H1 (cell line): ENCODE results near the gene C1orf56. TPM values are rescaled to one million over a fixed set of nuclear protein-coding genes. Genes with fewer than 3 reads are reported as not detected.
A peak's percentile ranks its signal among the peaks of the same experiment; 100 is the strongest.

Experiments used
- CTCF ChIA-PET: fragments of 300-600 bp; sonication (Branson Sonifier 250); formaldehyde crosslinking; loops from one replicate; lab custom pipeline; 2021; ENCODE audit not compliant: partially characterized antibody; lab: Charles Lee
- POLR2A ChIA-PET: fragments of 300-600 bp; sonication (Branson Sonifier 250); formaldehyde crosslinking; loops from one replicate; lab custom pipeline; 2021; ENCODE audit warnings: inconsistent platforms; ENCODE audit not compliant: partially characterized antibody; lab: Charles Lee
- DNase-seq, 2 experiments: peaks; one replicate each; pipeline versions ENCODE4 v3.0.0 to v3.0.0-alpha.2; 2010 to 2022; ENCODE audit warnings: low spot score in 2 of 2, low read depth in 1 of 2, mixed read lengths in 1 of 2
- FAIRE-seq: peaks from 2 replicates; lab custom pipeline; 2011; peaks lifted over from hg19 to GRCh38; lab: Jason Lieb, UNC
- H2AFZ ChIP-seq: 2 replicates; pipeline ENCODE4 v1.8.1; 2012; ENCODE audit warnings: low read length, inconsistent platforms
- H2AK5ac ChIP-seq: 2 replicates; pipeline ENCODE4 v1.6.1; 2013; ENCODE audit warnings: low read depth, low read length
- H2BK120ac ChIP-seq: replicated peaks from 2 replicates; pipeline ENCODE3; 2013; ENCODE audit warnings: low read depth, low read length, inconsistent platforms
- H2BK12ac ChIP-seq: 2 replicates; pipeline ENCODE4 v1.6.1; 2013; ENCODE audit warnings: low read depth, low read length
- H2BK15ac ChIP-seq: 2 replicates; pipeline ENCODE4 v1.6.1; 2013; ENCODE audit warnings: low read length
- H2BK20ac ChIP-seq: 2 replicates; pipeline ENCODE4 v1.6.1; 2013; ENCODE audit warnings: low read length
- H2BK5ac ChIP-seq: 2 replicates; pipeline ENCODE4 v1.6.1; 2013; ENCODE audit warnings: low read depth, low read length
- H3K14ac ChIP-seq: 2 replicates; pipeline ENCODE4 v1.6.1; 2013; ENCODE audit warnings: inconsistent platforms; ENCODE audit not compliant: insufficient read length
- H3K18ac ChIP-seq: 2 replicates; pipeline ENCODE4 v1.6.1; 2013; ENCODE audit warnings: low read length; ENCODE audit errors: extremely low read depth
- H3K23ac ChIP-seq: 2 replicates; pipeline ENCODE4 v1.6.1; 2013; ENCODE audit warnings: inconsistent platforms; ENCODE audit not compliant: insufficient read length
- H3K23me2 ChIP-seq: 2 replicates; pipeline ENCODE4 v1.6.1; 2013; ENCODE audit warnings: low read depth, low read length
- H3K27ac ChIP-seq: 2 replicates; pipeline ENCODE4 v1.6.1; 2011; ENCODE audit warnings: low read depth, low read length, inconsistent platforms
- H3K27me3 ChIP-seq, 4 experiments: replicated peaks in 1 of 4; 1 replicate in 1 of 4; 2 replicates in 3 of 4; pipeline versions ENCODE4 v1.6.1 to v1.8.1; 2011 to 2013; ENCODE audit warnings: low read length in 3 of 4, mild to moderate bottlenecking in 3 of 4, inconsistent platforms in 2 of 4, mixed read lengths in 2 of 4, moderate library complexity in 1 of 4; ENCODE audit not compliant: control insufficient read depth in 3 of 4, insufficient read depth in 3 of 4; ENCODE audit errors: extremely low read depth in 1 of 4
- H3K36me3 ChIP-seq, 4 experiments: 2 replicates each; pipeline versions ENCODE4 v1.6.1 to v1.8.1; 2011 to 2013; ENCODE audit warnings: mild to moderate bottlenecking in 4 of 4, low read length in 3 of 4, moderate library complexity in 2 of 4, control low read depth in 1 of 4, inconsistent platforms in 1 of 4; ENCODE audit not compliant: insufficient read depth in 4 of 4, control insufficient read depth in 2 of 4
- H3K4ac ChIP-seq: replicated peaks from 2 replicates; pipeline ENCODE3; 2013; ENCODE audit warnings: low read length, low read depth, mixed read lengths, inconsistent platforms; ENCODE audit not compliant: insufficient read length
- H3K4me1 ChIP-seq, 4 experiments: replicated peaks in 1 of 4; 1 replicate in 1 of 4; 2 replicates in 3 of 4; pipeline versions ENCODE4 v1.6.1 to v1.8.1; 2011 to 2013; ENCODE audit warnings: low read length in 3 of 4, inconsistent platforms in 2 of 4, mixed read lengths in 1 of 4; ENCODE audit not compliant: insufficient read depth in 4 of 4, control insufficient read depth in 3 of 4
- H3K4me2 ChIP-seq, 2 experiments: 2 replicates each; pipeline versions ENCODE4 v1.6.1 to v1.8.1; 2011 to 2013; ENCODE audit warnings: low read depth in 2 of 2, low read length in 2 of 2, control low read depth in 1 of 2, inconsistent platforms in 1 of 2, mild to moderate bottlenecking in 1 of 2; ENCODE audit not compliant: insufficient read depth in 1 of 2
- H3K4me3 ChIP-seq, 4 experiments: fragments of 200-600, 300-600 bp in 1 of 4; sonication (generic), shearing (Covaris generic), sonication (Bioruptor Twin) in 1 of 4; 2 replicates each; pipeline versions ENCODE4 v1.5.1 to v1.8.1; 2011 to 2016; ENCODE audit warnings: low read length in 4 of 4, low read depth in 3 of 4, control low read depth in 2 of 4, inconsistent platforms in 2 of 4, mild to moderate bottlenecking in 2 of 4, mixed read lengths in 1 of 4, moderate library complexity in 1 of 4; ENCODE audit not compliant: insufficient read depth in 2 of 4; ENCODE audit errors: extremely low read depth in 1 of 4
- H3K56ac ChIP-seq: replicated peaks from 2 replicates; pipeline ENCODE3; 2013; ENCODE audit warnings: low read depth, mild to moderate bottlenecking, mixed read lengths, low read length, inconsistent platforms; ENCODE audit not compliant: insufficient read length
- H3K79me1 ChIP-seq: 2 replicates; pipeline ENCODE4 v1.6.1; 2013; ENCODE audit warnings: low read depth, low read length, control low read depth
- H3K79me2 ChIP-seq, 2 experiments: 2 replicates each; pipeline versions ENCODE4 v1.6.1 to v1.8.1; 2012 to 2013; ENCODE audit warnings: low read length in 2 of 2, mild to moderate bottlenecking in 2 of 2, inconsistent platforms in 1 of 2; ENCODE audit not compliant: insufficient read depth in 2 of 2, control insufficient read depth in 1 of 2
- H3K9ac ChIP-seq, 4 experiments: replicated peaks in 1 of 4; 1 replicate in 1 of 4; 2 replicates in 3 of 4; pipeline versions ENCODE4 v1.6.1 to v1.8.1; 2011 to 2013; ENCODE audit warnings: low read depth in 3 of 4, low read length in 3 of 4, control low read depth in 2 of 4, mild to moderate bottlenecking in 2 of 4, moderate library complexity in 2 of 4, inconsistent platforms in 1 of 4; ENCODE audit errors: extremely low read depth in 1 of 4
- H3K9me3 ChIP-seq, 2 experiments: 2 replicates each; pipeline versions ENCODE4 v1.6.1 to v1.8.1; 2012 to 2013; ENCODE audit warnings: mild to moderate bottlenecking in 2 of 2, moderate library complexity in 2 of 2, control low read depth in 1 of 2, inconsistent platforms in 1 of 2, low read depth in 1 of 2, low read length in 1 of 2, mixed read lengths in 1 of 2; ENCODE audit not compliant: insufficient read depth in 2 of 2
- H4K20me1 ChIP-seq, 2 experiments: replicated peaks in 1 of 2; 2 replicates each; pipeline versions ENCODE3 to v1.8.1; 2011 to 2013; ENCODE audit warnings: inconsistent platforms in 2 of 2, low read length in 2 of 2, mild to moderate bottlenecking in 1 of 2; ENCODE audit not compliant: insufficient read depth in 2 of 2, control insufficient read depth in 1 of 2
- H4K5ac ChIP-seq: 2 replicates; pipeline ENCODE4 v1.6.1; 2013; ENCODE audit warnings: low read length, low read depth, mixed read lengths, inconsistent platforms; ENCODE audit not compliant: insufficient read length
- H4K8ac ChIP-seq: 2 replicates; pipeline ENCODE4 v1.8.0; 2013; ENCODE audit warnings: mild to moderate bottlenecking, moderate library complexity, low read length, inconsistent platforms; ENCODE audit not compliant: insufficient read depth; ENCODE audit errors: extremely low read depth
- H4K91ac ChIP-seq: replicated peaks from 2 replicates; pipeline ENCODE3; 2013; ENCODE audit warnings: low read length, mixed read lengths, inconsistent platforms; ENCODE audit not compliant: insufficient read length
- ASH2L ChIP-seq: fragments of 200-600, 300-600 bp; sonication (generic); IDR thresholded peaks from one replicate; pipeline ENCODE4 v1.7.1; 2017; ENCODE audit warnings: low read length
- CTCF ChIP-seq, 3 experiments: IDR thresholded peaks; 1 replicate in 2 of 3; 2 replicates in 1 of 3; pipeline versions ENCODE4 v1.5.1 to v1.6.1; 2011; ENCODE audit warnings: low read length in 3 of 3, mild to moderate bottlenecking in 3 of 3, inconsistent platforms in 2 of 3, low read depth in 1 of 3, moderate library complexity in 1 of 3; ENCODE audit not compliant: insufficient read depth in 1 of 3; ENCODE audit errors: control extremely low read depth in 1 of 3
- EGR1 ChIP-seq: IDR thresholded peaks from 2 replicates; pipeline ENCODE4 v1.6.1; 2011; ENCODE audit warnings: low read depth, low read length, borderline replicate concordance
- EZH2 ChIP-seq: fragments of 200-600 bp; sonication (generic); IDR thresholded peaks from 2 replicates; pipeline ENCODE4 v1.7.1; 2012; ENCODE audit warnings: low read depth, mild to moderate bottlenecking, moderate library complexity, low read length, inconsistent platforms; ENCODE audit not compliant: severe bottlenecking
- HDAC6 ChIP-seq: IDR thresholded peaks from one replicate; pipeline ENCODE4 v1.7.1; 2012; ENCODE audit warnings: low read depth, mild to moderate bottlenecking, inconsistent platforms, low read length, moderate library complexity
- MAFK ChIP-seq: IDR thresholded peaks from 2 replicates; pipeline ENCODE4 v1.6.1; 2012; ENCODE audit warnings: low read depth, mild to moderate bottlenecking, improper control_type of control experiment, low read length
- POLR2AphosphoS5 ChIP-seq: IDR thresholded peaks from 2 replicates; pipeline ENCODE4 v1.6.1; 2011; ENCODE audit warnings: low read depth, low read length
- SP4 ChIP-seq: IDR thresholded peaks from 2 replicates; pipeline ENCODE4 v1.6.1; 2012; ENCODE audit warnings: low read length, inconsistent platforms
- WGBS, 2 experiments: shearing (Covaris generic) in 1 of 2; methylation state at CpG; one replicate each; pipeline versions ENCODE4 v1.1.6 to v1.1.7; 2013 to 2015; ENCODE audit warnings: low lambda C conversion rate in 2 of 2, mixed read lengths in 2 of 2, inconsistent platforms in 1 of 2, low coverage in 1 of 2, missing lambda C conversion rate in 1 of 2; ENCODE audit not compliant: insufficient replicate concordance in 2 of 2, insufficient coverage in 1 of 2, insufficient read length in 1 of 2; ENCODE audit errors: extremely low coverage in 1 of 2, missing lambda C conversion rate in 1 of 2; 5-methylcytosine and 5-hydroxymethylcytosine counted together
- polyA plus RNA-seq, 7 experiments: library from polyadenylated mRNA; depleted of rRNA in 3 of 7; stranded (reverse) in 5 of 7; unstranded in 2 of 7; fragments of >200 nt in 5 of 7; fragments of 200-250 nt in 2 of 7; gene quantifications; 1 replicate in 5 of 7; 2 replicates in 1 of 7; 4 replicates in 1 of 7; pipeline versions ENCODE4 v1.2.1 to v1.2.3, GENCODE V29; 2011 to 2013; ENCODE audit warnings: missing spikeins in 2 of 7, mixed read lengths in 2 of 7
- total RNA-seq: library from RNA; stranded (reverse); fragmentation: NEBNext Ultra II Directional; extraction: Animal tissue kit (Norgen Biotek cat#: 25700); gene quantifications from 2 replicates; pipeline ENCODE4 v1.2.1, GENCODE V29; 2021

C1orf56 gene
- total and polyA plus RNA-seq, 2 of the 8 experiments (the other 6 are each of a cell fraction or from before 2014, with no cell fraction given), result 3.0 to 3.4 TPM

- ChIA-PET POLR2A (interaction anchor here (0.6 to 6.4 kb wide), 4 partner anchors 12 to 460 kb away, joined by 3 to 58 read pairs (median 4); partner anchors contain the start of gene C1orf56), CTCF (interaction anchor here (0.6 to 2.3 kb wide), 5 partner anchors 11 to 95 kb away, joined by 3 to 7 read pairs (median 4); no protein-coding TSS in a partner anchor)
- peak within 1 kb of the TSS in 2 of 4 experiments; percentile 12 to 41; a peak in 3 of 8 replicates for H3K4me3 ChIP-seq
- no peaks in the 10 kb centered on the region for H3K79me2 ChIP-seq
- no peak within 1 kb of the TSS for H3K23ac ChIP-seq
- no peaks in the 10 kb centered on the region for H3K27me3 ChIP-seq
- H4K8ac ChIP-seq, result no peak within 1 kb of the TSS
- H2AFZ ChIP-seq, result no peak within 1 kb of the TSS
- peaks cover 0 to 3% (median 0%) of the 10 kb centered on the region in 4 experiments; a peak in 3 of 7 replicates for H3K4me1 ChIP-seq
- H2BK5ac ChIP-seq, result no peak within 1 kb of the TSS
- 35% methylated on average over 2 of the region's 2 CpGs; no CpG with 5 or more reads in 1 of the 2 experiments for WGBS, 2 experiments
- H3K27ac ChIP-seq, result no peak within 1 kb of the TSS
- peak within 1 kb of the TSS; percentile 20 to 24; a peak in 3 of 4 replicates for H3K4me2 ChIP-seq
- no peak within 1 kb of the TSS for H4K5ac ChIP-seq
- no peak for FAIRE-seq
- peaks cover 0 to 15% (median 8%) of the 10 kb centered on the region in 4 experiments; a peak in 6 of 8 replicates for H3K36me3 ChIP-seq
- no peak for DNase-seq
- H4K91ac ChIP-seq, result no peak within 1 kb of the TSS
- no peaks in the 10 kb centered on the region for H3K79me1 ChIP-seq
- no peak for TF ChIP-seq HDAC6
- TF ChIP-seq EGR1, result peak; percentile 58; the same call in 1 of the 2 replicates
- TF ChIP-seq POLR2AphosphoS5, result no peak
- no peak for TF ChIP-seq MAFK
- no peak for TF ChIP-seq EZH2
- TF ChIP-seq SP4, result no peak
- peak; percentile 37 for TF ChIP-seq ASH2L
- TF ChIP-seq CTCF (IDR thresholded peaks at IDR 0.05; ENCODE audit: control extremely low read depth in 1 of 3, insufficient read depth in 1 of 3, low read depth in 1 of 3, low read length in 3 of 3), result no peak
- H3K23me2 ChIP-seq, result no peaks in the 10 kb centered on the region
- no peak within 1 kb of the TSS for H3K9ac ChIP-seq
- no peak within 1 kb of the TSS for H2BK15ac ChIP-seq
- H3K18ac ChIP-seq, result no peak within 1 kb of the TSS
- H2BK120ac ChIP-seq, result no peak within 1 kb of the TSS
- H4K20me1 ChIP-seq, result no peaks in the 10 kb centered on the region
- no peak within 1 kb of the TSS for H3K56ac ChIP-seq
- no peaks in the 10 kb centered on the region for H3K9me3 ChIP-seq
- H3K14ac ChIP-seq, result no peak within 1 kb of the TSS
- H2AK5ac ChIP-seq, result no peak within 1 kb of the TSS
- no peak within 1 kb of the TSS for H2BK12ac ChIP-seq
- no peak within 1 kb of the TSS; the same call in 1 of the 2 replicates for H2BK20ac ChIP-seq
- no peak within 1 kb of the TSS for H3K4ac ChIP-seq
Observed at GRCh38 chr1:151036356-151036755, 11.2 kb upstream of the C1orf56 start, which contains the start of gene BNIPL. Gene BNIPL, plus strand, starts transcription at chr1:151036586. Its CDS starts 140 bp downstream, at chr1:151036726.
